ENCODE results near the gene LACTBL1.
"Not testable (repeated sequence)": the region's sequence is repeated elsewhere in the genome, so short reads cannot be mapped to it uniquely, and the experiment has no call there.

Gene LACTBL1

GRCh38 chr1:22995774-22996173 is 23.1 kb upstream of the LACTBL1 start:
- H3K79me1 ChIP-seq (replicated peaks; ENCODE audit: low read length, poor library complexity, severe bottlenecking) = no peaks in the 10 kb centered on the region
- no peak overlapping the region for H3K23ac ChIP-seq (ENCODE audit: low read length in 2 of 2)
- H4K8ac ChIP-seq (ENCODE audit: low read length) = no peak overlapping the region
- no peak overlapping the region for H2BK15ac ChIP-seq (ENCODE audit: low read depth, poor library complexity, severe bottlenecking)
- no peak overlapping the region for H3K4me3 ChIP-seq (ENCODE audit: insufficient read depth in 1 of 2, low read depth in 1 of 2, low read length in 2 of 2)
- no peak overlapping the region for H4K91ac ChIP-seq (ENCODE audit: low read length)
- no peak overlapping the region for H2BK12ac ChIP-seq (ENCODE audit: low read length in 2 of 2)
- no peaks in the 10 kb centered on the region for H3K27me3 ChIP-seq (ENCODE audit: control insufficient read depth in 1 of 2, insufficient read depth in 1 of 2, low read length in 2 of 2)
- H3K4me1 ChIP-seq (ENCODE audit: control insufficient read depth, insufficient read depth, low read depth, low read length) = no peaks in the 10 kb centered on the region
- no peak overlapping the region for H2AFZ ChIP-seq (ENCODE audit: low read depth, low read length)
- H3K27ac ChIP-seq (ENCODE audit: low read length, poor library complexity, severe bottlenecking) = no peak overlapping the region
- H3K4me2 ChIP-seq (ENCODE audit: low read length, poor library complexity, severe bottlenecking) = no peak overlapping the region
- no peak for DNase-seq
- no peak overlapping the region for H3K14ac ChIP-seq (ENCODE audit: low read length in 2 of 2)
- H2BK5ac ChIP-seq (ENCODE audit: low read depth, low read length, poor library complexity, severe bottlenecking) = no peak overlapping the region
- H3K36me3 ChIP-seq (ENCODE audit: control insufficient read depth in 1 of 2, insufficient read depth in 2 of 2, low read depth in 1 of 2, low read length in 2 of 2) = no peaks in the 10 kb centered on the region
- peaks cover 14% of the 10 kb centered on the region for H3K9me3 ChIP-seq (ENCODE audit: control insufficient read depth, low read length)
- H3K9ac ChIP-seq (ENCODE audit: low read length) = no peak overlapping the region
- no peak overlapping the region for H3K18ac ChIP-seq (ENCODE audit: low read depth in 1 of 2, low read length in 2 of 2)
- H2AK5ac ChIP-seq (ENCODE audit: low read length, severe bottlenecking) = no peak overlapping the region
- no peak overlapping the region for H3K4ac ChIP-seq (ENCODE audit: low read depth in 1 of 2, low read length in 2 of 2)
- no peak overlapping the region for H2BK120ac ChIP-seq (ENCODE audit: low read depth, low read length)

- 67% methylated on average over 6 of the region's 6 CpGs for whole genome bisulfite sequencing
- not testable (repeated sequence) for H3K27me3 ChIP-seq (ENCODE audit: control insufficient read depth in 1 of 2, insufficient read depth in 1 of 2, low read length in 2 of 2); H3K36me3 ChIP-seq (ENCODE audit: control insufficient read depth in 1 of 2, insufficient read depth in 2 of 2, low read depth in 1 of 2, low read length in 2 of 2); H2BK15ac ChIP-seq (ENCODE audit: low read depth, poor library complexity, severe bottlenecking); H2AK5ac ChIP-seq (ENCODE audit: low read length, severe bottlenecking); DNase-seq; H3K9me3 ChIP-seq (ENCODE audit: control insufficient read depth, low read length); H3K4me3 ChIP-seq (ENCODE audit: insufficient read depth in 1 of 2, low read depth in 1 of 2, low read length in 2 of 2); H3K27ac ChIP-seq (ENCODE audit: low read length, poor library complexity, severe bottlenecking); H2AFZ ChIP-seq (ENCODE audit: low read depth, low read length); H3K79me1 ChIP-seq (replicated peaks; ENCODE audit: low read length, poor library complexity, severe bottlenecking); H3K18ac ChIP-seq (ENCODE audit: low read depth in 1 of 2, low read length in 2 of 2); H3K23ac ChIP-seq (ENCODE audit: low read length in 2 of 2); H4K91ac ChIP-seq (ENCODE audit: low read length); H2BK5ac ChIP-seq (ENCODE audit: low read depth, low read length, poor library complexity, severe bottlenecking); H2BK12ac ChIP-seq (ENCODE audit: low read length in 2 of 2); H4K8ac ChIP-seq (ENCODE audit: low read length); H3K14ac ChIP-seq (ENCODE audit: low read length in 2 of 2); H3K9ac ChIP-seq (ENCODE audit: low read length); H2BK120ac ChIP-seq (ENCODE audit: low read depth, low read length); H3K4ac ChIP-seq (ENCODE audit: low read depth in 1 of 2, low read length in 2 of 2); H3K4me2 ChIP-seq (ENCODE audit: low read length, poor library complexity, severe bottlenecking); H3K4me1 ChIP-seq (ENCODE audit: control insufficient read depth, insufficient read depth, low read depth, low read length)
These were observed 20.6 kb upstream of the LACTBL1 start for GRCh38 chr1:22993220-22993795.

DNA sequence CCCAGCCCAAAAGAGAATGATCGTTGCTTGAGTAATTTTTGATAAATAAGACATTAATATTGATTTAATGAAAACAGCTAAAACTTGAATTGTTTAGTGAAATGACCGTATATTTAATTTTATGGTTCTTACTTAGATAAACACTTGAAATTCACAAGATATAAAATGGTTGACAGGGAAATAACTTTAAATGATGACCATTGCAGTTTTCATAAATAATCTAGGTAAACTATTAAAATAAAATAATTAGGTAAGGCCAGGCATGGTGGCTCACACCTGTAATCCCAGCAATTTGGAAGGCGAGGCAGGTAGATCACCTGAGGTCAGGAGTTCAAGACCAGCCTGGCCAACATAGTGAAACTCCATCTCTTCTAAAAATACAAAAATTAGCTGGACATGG is 19.7 kb upstream of the LACTBL1 start:
- H2BK120ac ChIP-seq (ENCODE audit: low read depth, low read length); H3K18ac ChIP-seq (ENCODE audit: low read depth in 1 of 2, low read length in 2 of 2); H3K9me3 ChIP-seq (ENCODE audit: control insufficient read depth, low read length); H3K9ac ChIP-seq (ENCODE audit: low read length); H2BK15ac ChIP-seq (ENCODE audit: low read depth, poor library complexity, severe bottlenecking); H3K27me3 ChIP-seq (ENCODE audit: control insufficient read depth in 1 of 2, insufficient read depth in 1 of 2, low read length in 2 of 2); DNase-seq; H3K4ac ChIP-seq (ENCODE audit: low read depth in 1 of 2, low read length in 2 of 2); H3K79me1 ChIP-seq (replicated peaks; ENCODE audit: low read length, poor library complexity, severe bottlenecking); H4K8ac ChIP-seq (ENCODE audit: low read length); H3K4me2 ChIP-seq (ENCODE audit: low read length, poor library complexity, severe bottlenecking); H3K4me1 ChIP-seq (ENCODE audit: control insufficient read depth, insufficient read depth, low read depth, low read length); H3K14ac ChIP-seq (ENCODE audit: low read length in 2 of 2); H3K23ac ChIP-seq (ENCODE audit: low read length in 2 of 2); H2AFZ ChIP-seq (ENCODE audit: low read depth, low read length); H3K36me3 ChIP-seq (ENCODE audit: control insufficient read depth in 1 of 2, insufficient read depth in 2 of 2, low read depth in 1 of 2, low read length in 2 of 2); H2AK5ac ChIP-seq (ENCODE audit: low read length, severe bottlenecking); H2BK12ac ChIP-seq (ENCODE audit: low read length in 2 of 2); H3K4me3 ChIP-seq (ENCODE audit: insufficient read depth in 1 of 2, low read depth in 1 of 2, low read length in 2 of 2); H3K27ac ChIP-seq (ENCODE audit: low read length, poor library complexity, severe bottlenecking); H2BK5ac ChIP-seq (ENCODE audit: low read depth, low read length, poor library complexity, severe bottlenecking); H4K91ac ChIP-seq (ENCODE audit: low read length): not testable (repeated sequence)
- 100% methylated on average over 1 of the region's 3 CpGs for WGBS

DNA sequence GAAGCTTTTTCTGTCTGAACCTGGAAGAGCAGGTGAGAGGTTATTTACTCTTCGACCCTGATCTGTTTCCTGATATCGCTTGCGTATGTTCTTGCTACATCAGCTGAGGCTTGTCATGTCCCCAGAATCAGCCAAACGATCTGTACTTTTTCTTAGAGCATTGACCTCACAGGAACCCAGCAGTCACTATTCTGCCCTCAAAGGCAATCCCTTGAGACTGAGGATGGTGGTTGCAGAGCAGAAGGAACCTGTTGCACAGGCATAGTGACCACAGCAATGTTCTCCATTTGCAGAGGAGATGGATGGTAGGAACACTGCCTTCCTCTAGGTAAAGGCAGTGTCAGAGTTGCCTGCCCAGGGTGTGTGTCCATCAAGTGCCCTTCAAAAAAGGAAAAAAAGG is 11.3 kb upstream of the LACTBL1 start:
- Histone ChIP-seq H3K27ac (ENCODE audit: low read length, poor library complexity, severe bottlenecking) (no peak overlapping the region), H2BK120ac (ENCODE audit: low read depth, low read length) (no peak overlapping the region), H3K4ac (ENCODE audit: low read depth in 1 of 2, low read length in 2 of 2) (no peak overlapping the region), H3K36me3 (ENCODE audit: control insufficient read depth in 1 of 2, insufficient read depth in 2 of 2, low read depth in 1 of 2, low read length in 2 of 2) (no peaks in the 10 kb centered on the region), H3K4me2 (ENCODE audit: low read length, poor library complexity, severe bottlenecking) (no peak overlapping the region), H3K9ac (ENCODE audit: low read length) (no peak overlapping the region), H3K23ac (ENCODE audit: low read length in 2 of 2) (no peak overlapping the region), H3K18ac (ENCODE audit: low read depth in 1 of 2, low read length in 2 of 2) (no peak overlapping the region), H2BK12ac (ENCODE audit: low read length in 2 of 2) (no peak overlapping the region), H4K8ac (ENCODE audit: low read length) (no peak overlapping the region), H2AK5ac (ENCODE audit: low read length, severe bottlenecking) (no peak overlapping the region), H3K27me3 (ENCODE audit: control insufficient read depth in 1 of 2, insufficient read depth in 1 of 2, low read length in 2 of 2) (peaks cover 5 to 28% of the 10 kb centered on the region in 2 experiments), H2BK15ac (ENCODE audit: low read depth, poor library complexity, severe bottlenecking) (no peak overlapping the region), H2BK5ac (ENCODE audit: low read depth, low read length, poor library complexity, severe bottlenecking) (no peak overlapping the region), H3K14ac (ENCODE audit: low read length in 2 of 2) (no peak overlapping the region), H4K91ac (ENCODE audit: low read length) (no peak overlapping the region), H3K9me3 (ENCODE audit: control insufficient read depth, low read length) (no peaks in the 10 kb centered on the region), H3K4me3 (ENCODE audit: insufficient read depth in 1 of 2, low read depth in 1 of 2, low read length in 2 of 2) (no peak overlapping the region), H2AFZ (ENCODE audit: low read depth, low read length) (no peak overlapping the region), H3K79me1 (replicated peaks; ENCODE audit: low read length, poor library complexity, severe bottlenecking) (no peaks in the 10 kb centered on the region), H3K4me1 (ENCODE audit: control insufficient read depth, insufficient read depth, low read depth, low read length) (no peaks in the 10 kb centered on the region)
- 90% methylated on average over 4 of the region's 4 CpGs for WGBS
- no peak for DNase-seq

All from mesenchymal stem cell (in vitro differentiated cells and primary cell).